ENCODE measurements around the gene TJP3.
"Not testable (repeated sequence)": the region's sequence is repeated elsewhere in the genome, so short reads cannot be mapped to it uniquely, and the experiment has no call there.

DNA sequence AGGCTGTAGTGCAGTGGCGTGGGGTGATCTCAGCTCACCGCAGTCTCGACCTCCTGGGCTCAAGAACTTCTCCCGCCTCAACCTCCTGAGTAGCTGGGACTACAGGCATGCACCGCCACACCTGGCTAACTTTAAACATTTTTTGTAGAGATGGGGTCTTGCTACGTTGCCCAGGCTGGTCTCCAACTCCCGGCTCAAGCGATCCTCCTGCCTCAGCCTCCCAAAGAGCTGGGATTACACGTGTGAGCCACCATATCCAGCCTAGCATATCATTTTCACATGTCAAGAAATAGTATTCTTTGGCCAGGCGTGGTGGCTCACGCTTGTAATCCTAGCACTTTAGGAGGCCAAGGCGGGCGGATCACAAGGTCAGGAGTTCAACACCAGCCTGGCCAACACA lies 50.1 kb downstream of the TJP3 start:
- TF ChIP-seq BCL11A (IDR thresholded peaks at IDR 0.05; ENCODE audit: low read depth, low read length), result not testable (repeated sequence)
- TF ChIP-seq, protein P1, sequence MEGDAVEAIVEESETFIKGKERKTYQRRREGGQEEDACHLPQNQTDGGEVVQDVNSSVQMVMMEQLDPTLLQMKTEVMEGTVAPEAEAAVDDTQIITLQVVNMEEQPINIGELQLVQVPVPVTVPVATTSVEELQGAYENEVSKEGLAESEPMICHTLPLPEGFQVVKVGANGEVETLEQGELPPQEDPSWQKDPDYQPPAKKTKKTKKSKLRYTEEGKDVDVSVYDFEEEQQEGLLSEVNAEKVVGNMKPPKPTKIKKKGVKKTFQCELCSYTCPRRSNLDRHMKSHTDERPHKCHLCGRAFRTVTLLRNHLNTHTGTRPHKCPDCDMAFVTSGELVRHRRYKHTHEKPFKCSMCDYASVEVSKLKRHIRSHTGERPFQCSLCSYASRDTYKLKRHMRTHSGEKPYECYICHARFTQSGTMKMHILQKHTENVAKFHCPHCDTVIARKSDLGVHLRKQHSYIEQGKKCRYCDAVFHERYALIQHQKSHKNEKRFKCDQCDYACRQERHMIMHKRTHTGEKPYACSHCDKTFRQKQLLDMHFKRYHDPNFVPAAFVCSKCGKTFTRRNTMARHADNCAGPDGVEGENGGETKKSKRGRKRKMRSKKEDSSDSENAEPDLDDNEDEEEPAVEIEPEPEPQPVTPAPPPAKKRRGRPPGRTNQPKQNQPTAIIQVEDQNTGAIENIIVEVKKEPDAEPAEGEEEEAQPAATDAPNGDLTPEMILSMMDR (IDR thresholded peaks at IDR 0.05 in 2 of 3, conservative IDR thresholded peaks at IDR 0.05 in 1 of 3; ENCODE audit: control insufficient read depth in 2 of 3, extremely low read depth in 1 of 3, insufficient read depth in 1 of 3, low read depth in 3 of 3, low read length in 3 of 3), result not testable (repeated sequence)

Data from GM12878 (cell line).